NCI-H748 (cell line): ENCODE results near the gene CRIP3.

Experiments used
- DNase-seq: peaks from one replicate; lab custom pipeline; 2025; ENCODE audit not compliant: unreplicated experiment; lab: John Stamatoyannopoulos, UW

The CRIP3 gene

DNA sequence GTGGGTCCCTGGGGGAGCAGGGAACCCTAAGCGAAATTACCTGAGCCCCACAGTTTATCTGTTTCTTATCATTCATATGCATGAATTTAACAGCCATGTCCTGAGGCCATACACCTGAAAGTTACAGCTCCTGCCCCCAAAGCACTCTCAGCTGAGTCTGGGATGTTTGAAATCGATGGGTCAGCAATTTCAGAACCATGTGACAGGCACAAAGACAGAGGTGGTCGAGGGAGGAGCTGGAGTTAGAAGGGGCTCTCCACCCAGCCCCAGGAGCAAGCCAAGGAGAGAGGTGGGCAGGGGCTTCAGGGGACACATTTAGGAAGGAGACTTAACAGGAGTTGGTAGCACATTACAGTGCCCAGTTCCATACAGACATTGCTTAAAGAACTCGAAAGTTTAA lies 50.4 kb downstream of the CRIP3 start:
- no peak for DNase-seq

DNA sequence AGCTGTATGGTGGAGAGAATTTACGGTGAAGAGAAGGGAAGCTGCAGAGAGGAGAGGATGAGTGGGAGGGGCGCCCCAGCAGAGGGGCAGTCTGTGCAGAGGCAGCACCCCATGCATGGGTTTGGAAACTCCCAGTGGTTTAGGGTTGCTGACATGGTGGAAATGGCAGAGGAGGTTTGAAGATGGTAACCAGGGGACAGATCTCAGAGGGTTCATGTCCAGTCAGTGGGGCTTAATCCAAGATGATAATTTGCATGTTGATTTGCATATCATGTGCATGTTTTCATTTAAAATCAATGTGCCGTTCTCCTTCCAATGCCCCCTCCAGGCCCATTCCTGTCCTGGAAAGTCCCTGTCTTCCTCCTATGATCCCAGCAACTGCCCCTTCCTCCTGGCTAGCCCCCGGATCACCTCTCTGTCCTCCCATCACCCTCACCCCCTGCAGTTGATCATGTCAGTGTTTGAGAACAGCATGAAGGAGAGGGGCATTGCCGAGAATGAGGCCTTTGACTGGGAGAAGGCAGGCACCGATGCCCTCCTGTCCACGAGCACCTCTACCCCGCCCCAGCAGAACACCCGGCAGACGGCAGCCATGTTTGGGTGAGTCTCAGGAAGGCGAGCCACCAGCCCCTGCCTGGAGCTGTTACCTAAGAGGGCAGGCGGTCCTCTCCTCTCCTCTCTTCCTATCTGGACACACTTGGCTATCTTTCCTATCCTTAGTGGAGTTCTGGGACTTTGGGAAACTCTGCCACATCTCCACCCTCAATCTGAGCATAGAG lies 51.1 kb downstream of the CRIP3 start:
- no peak for DNase-seq

DNA sequence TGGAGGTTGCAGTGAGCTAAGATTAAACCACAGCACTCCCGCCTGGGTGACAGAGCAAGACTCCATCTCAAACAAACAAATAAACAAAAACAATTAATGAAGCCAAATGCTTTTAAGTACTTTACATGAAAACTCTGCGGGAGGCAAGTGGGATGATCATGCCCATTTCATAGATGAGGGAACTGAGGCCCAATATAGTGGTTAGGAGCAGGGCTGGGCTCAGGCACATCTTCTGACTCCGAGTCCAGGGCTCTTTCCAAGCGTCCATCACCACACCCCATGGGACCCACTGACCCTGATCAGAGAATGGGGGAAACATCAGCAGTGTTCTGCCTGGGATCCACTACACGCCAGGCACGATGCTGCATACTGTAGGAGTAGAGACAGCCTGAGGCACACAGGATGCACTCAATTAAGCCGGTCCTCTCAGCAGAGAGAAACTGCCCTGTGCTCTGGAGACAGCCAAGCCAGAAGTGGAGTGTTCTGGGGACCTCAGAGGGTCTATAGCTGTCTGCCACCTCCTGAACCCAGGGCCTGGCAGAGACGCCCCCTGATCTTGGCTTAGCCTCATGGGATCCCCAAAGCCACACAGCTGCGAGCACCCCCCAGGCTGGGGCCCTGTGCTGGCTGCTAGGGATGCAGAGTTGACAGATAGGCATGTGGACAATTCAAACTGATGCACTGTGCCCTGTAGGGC lies 51.8 kb downstream of the CRIP3 start:
- DNase-seq, result no peak
